PC-9 (cell line): ENCODE results near the gene USP31. TPM values are rescaled to one million over a fixed set of nuclear protein-coding genes. Genes with fewer than 3 reads are reported as not detected.

Experiments used
- BruUV-seq: library from RNA; stranded (reverse); fragments of 400-500 nt; replicated peaks from 2 replicates; lab custom pipeline; 2021; lab: Mats Ljungman, UMichigan
- CTCF ChIA-PET: fragments of 300-600 bp; sonication (Branson Sonifier 250); formaldehyde crosslinking; loops from one replicate; lab custom pipeline; 2022; ENCODE audit warnings: antibody characterized with exemption; lab: Charles Lee
- POLR2A ChIA-PET: fragments of 300-600 bp; sonication (Branson Sonifier 250); formaldehyde crosslinking; loops from one replicate; lab custom pipeline; 2022; ENCODE audit warnings: antibody characterized with exemption; ENCODE audit not compliant: unreplicated experiment; lab: Charles Lee
- DNase-seq, 2 experiments: peaks; one replicate each; pipeline versions ENCODE4 v3.0.0 to v3.0.0-alpha.2; 2015 to 2022; ENCODE audit warnings: mixed read lengths in 1 of 2
- H2AFZ ChIP-seq: fragments of 200-600 bp; sonication (generic); 2 replicates; pipeline ENCODE4 v1.8.1; 2017; ENCODE audit warnings: antibody characterized with exemption
- H3F3A ChIP-seq: fragments of 200-600 bp; sonication (generic); 2 replicates; pipeline ENCODE4 v1.8.1; 2017; ENCODE audit warnings: antibody characterized with exemption, mild to moderate bottlenecking, low read depth; ENCODE audit not compliant: insufficient read depth
- H3K27ac ChIP-seq: fragments of 200-600 bp; sonication (generic); 2 replicates; pipeline ENCODE4 v1.6.1; 2016; ENCODE audit warnings: mixed run types
- H3K27me3 ChIP-seq: fragments of 200-600 bp; sonication (generic); 2 replicates; pipeline ENCODE4 v1.6.1; 2016; ENCODE audit warnings: low read depth, mixed run types; ENCODE audit not compliant: insufficient read depth
- H3K36me3 ChIP-seq: fragments of 200-600 bp; sonication (generic); 2 replicates; pipeline ENCODE4 v1.6.1; 2016; ENCODE audit warnings: low read depth, mixed run types
- H3K4me1 ChIP-seq: fragments of 200-600 bp; sonication (generic); replicated peaks from 2 replicates; pipeline ENCODE4 v1.6.1; 2016; ENCODE audit warnings: mixed run types; ENCODE audit not compliant: insufficient read depth
- H3K4me2 ChIP-seq: fragments of 200-600 bp; sonication (generic); 2 replicates; pipeline ENCODE4 v1.6.1; 2017; ENCODE audit warnings: mixed run types
- H3K4me3 ChIP-seq: fragments of 200-600 bp; sonication (generic); 2 replicates; pipeline ENCODE4 v1.6.1; 2016; ENCODE audit warnings: mixed run types
- H3K79me2 ChIP-seq: fragments of 200-600 bp; sonication (generic); 2 replicates; pipeline ENCODE4 v1.6.1; 2017; ENCODE audit warnings: low read depth, mixed run types
- H3K9me2 ChIP-seq: fragments of 200-600 bp; sonication (generic); 2 replicates; pipeline ENCODE4 v1.8.1; 2017; ENCODE audit warnings: mild to moderate bottlenecking; ENCODE audit not compliant: insufficient read depth
- H3K9me3 ChIP-seq: fragments of 200-600 bp; sonication (generic); 2 replicates; pipeline ENCODE4 v1.8.1; 2016; ENCODE audit warnings: low read depth; ENCODE audit not compliant: insufficient read depth
- H4K20me1 ChIP-seq: fragments of 200-600 bp; sonication (generic); 2 replicates; pipeline ENCODE4 v1.8.1; 2017; ENCODE audit not compliant: insufficient read depth
- CTCF ChIP-seq: fragments of 200-600 bp; sonication (generic); conservative IDR thresholded peaks from 2 replicates; pipeline ENCODE4 v1.6.1; 2017; ENCODE audit warnings: mixed run types, antibody characterized with exemption, mild to moderate bottlenecking, moderate library complexity
- EZH2 ChIP-seq: fragments of 200-600 bp; sonication (generic); IDR thresholded peaks from 2 replicates; pipeline ENCODE4 v1.8.0; 2017; ENCODE audit warnings: antibody characterized with exemption, low read depth
- intact Hi-C: fragments of 100-400 bp; cut with micrococcal nuclease; formaldehyde crosslinking; loops from one replicate; pipeline ENCODE4 v1.10.0; 2022; ENCODE audit not compliant: unreplicated experiment
- total RNA-seq: library from RNA; stranded (reverse); gene quantifications from 2 replicates; pipeline ENCODE4 v1.2.3, GENCODE V29; 2021

USP31 gene
- total RNA-seq, 1 experiment from 2014 or later: 12.1 TPM

- Histone ChIP-seq H3F3A (no peaks in the 10 kb centered on the region), H3K9me2 (no peaks in the 10 kb centered on the region), H3K27ac (no peak overlapping the region), H3K4me1 (no peaks in the 10 kb centered on the region), H3K4me3 (no peak overlapping the region), H2AFZ (no peak overlapping the region), H3K4me2 (no peak overlapping the region), H4K20me1 (no peaks in the 10 kb centered on the region; the same call in 1 of the 2 replicates), H3K36me3 (no peaks in the 10 kb centered on the region; the same call in 1 of the 2 replicates), H3K27me3 (no peaks in the 10 kb centered on the region), H3K79me2 (0 out of 2 replicates have a peak, but pooled peaks cover 9% of the 10 kb centered on the region), H3K9me3 (no peaks in the 10 kb centered on the region)
- intact Hi-C loops: no loop called here
- POLR2A ChIA-PET: no interaction called here
- DNase-seq: no peak
- CTCF ChIA-PET: no interaction called here
- TF ChIP-seq CTCF (no peak), EZH2 (no peak)
- no TSS peak for BruUV-seq
Observed at GRCh38 chr16:23113185-23113584, 36.1 kb downstream of the USP31 start.

GRCh38 chr16:23110257-23110899, 38.9 kb downstream of the USP31 start:
- H3K27me3 ChIP-seq: no peaks in the 10 kb centered on the region
- H3F3A ChIP-seq: no peaks in the 10 kb centered on the region
- H3K27ac ChIP-seq: no peak overlapping the region
- intact Hi-C loops: no loop called here
- no peaks in the 10 kb centered on the region for H3K9me2 ChIP-seq
- H3K4me2 ChIP-seq: no peak overlapping the region
- H3K4me3 ChIP-seq: no peak overlapping the region
- no peak for TF ChIP-seq EZH2
- TF ChIP-seq CTCF: no peak
- no peaks in the 10 kb centered on the region for H3K4me1 ChIP-seq
- no peaks in the 10 kb centered on the region for H4K20me1 ChIP-seq
- no peaks in the 10 kb centered on the region for H3K9me3 ChIP-seq
- no TSS peak for BruUV-seq
- no peak for DNase-seq
- H2AFZ ChIP-seq: no peak overlapping the region
- 0 out of 2 replicates have a peak, but pooled peaks cover 5% of the 10 kb centered on the region for H3K79me2 ChIP-seq
- CTCF ChIA-PET: no interaction called here
- H3K36me3 ChIP-seq: no peaks in the 10 kb centered on the region
- POLR2A ChIA-PET: interaction anchor here (0.6 kb wide), 1 partner anchor 63 kb away, joined by 6 read pairs; no protein-coding TSS in a partner anchor

GRCh38 chr16:23107936-23108335, 41.3 kb downstream of the USP31 start:
- H3K4me2 ChIP-seq: no peak overlapping the region
- no peak overlapping the region for H2AFZ ChIP-seq
- H3K9me2 ChIP-seq: no peaks in the 10 kb centered on the region
- no peaks in the 10 kb centered on the region for H3K79me2 ChIP-seq
- H3K9me3 ChIP-seq: no peaks in the 10 kb centered on the region
- BruUV-seq: no TSS peak
- no peaks in the 10 kb centered on the region; the same call in 1 of the 2 replicates for H4K20me1 ChIP-seq
- no peaks in the 10 kb centered on the region for H3K27me3 ChIP-seq
- ChIA-PET CTCF (no interaction called here), POLR2A (no interaction called here)
- H3K4me1 ChIP-seq: no peaks in the 10 kb centered on the region
- no peak for TF ChIP-seq CTCF
- TF ChIP-seq EZH2: no peak
- no peak overlapping the region for H3K27ac ChIP-seq
- DNase-seq: no peak
- H3F3A ChIP-seq: no peaks in the 10 kb centered on the region
- no peaks in the 10 kb centered on the region for H3K36me3 ChIP-seq
- H3K4me3 ChIP-seq: no peak overlapping the region
- intact Hi-C loops: no loop called here
